HCT116 (cell line): ENCODE results near the gene URB1. TPM values are rescaled to one million over a fixed set of nuclear protein-coding genes. Genes with fewer than 3 reads are reported as not detected.

ENCODE experiments used
- ATAC-seq: fragments of 200-7000 bp; cut with Tn5 transposase; 2 replicates; pipeline ENCODE4 v1.9.1; 2020; ENCODE audit warnings: mild to moderate bottlenecking, moderate library complexity
- BruUV-seq: library from RNA; stranded (reverse); fragments of 400-500 nt; replicated peaks from 2 replicates; lab custom pipeline; 2021; lab: Mats Ljungman, UMichigan
- CTCF ChIA-PET: fragments of 300-600 bp; sonication (Branson Sonifier 250); formaldehyde crosslinking; loops from one replicate; lab custom pipeline; 2021; ENCODE audit warnings: antibody characterized with exemption; lab: Charles Lee
- POLR2A ChIA-PET: fragments of 300-600, 350-600 bp; sonication (Branson Sonifier 250); formaldehyde crosslinking; loops from one replicate; lab custom pipeline; 2021; ENCODE audit warnings: antibody characterized with exemption; lab: Charles Lee
- RAD21 ChIA-PET, 2 experiments: fragments of 300-600 bp; sonication (Branson Sonifier 250); formaldehyde crosslinking; loops; one replicate each; lab custom pipeline; 2023; ENCODE audit warnings: low total read pairs in 2 of 2; ENCODE audit not compliant: uncharacterized antibody in 2 of 2, unreplicated experiment in 2 of 2, low non-redundant PET in 1 of 2; lab: Charles Lee
- DNase-seq: peaks from one replicate; pipeline ENCODE4 v3.0.0-alpha.2; 2010; ENCODE audit warnings: low read depth, low spot score
- H2AFZ ChIP-seq: fragments of 200-600 bp; shearing (Covaris generic), sonication (generic); 2 replicates; pipeline ENCODE4 v1.6.1; 2017; ENCODE audit warnings: low read depth, mixed run types, mixed read lengths, antibody characterized with exemption, low read length; ENCODE audit not compliant: poor library complexity, severe bottlenecking
- H3K27ac ChIP-seq: 2 replicates; pipeline ENCODE4 v1.5.1; 2012; ENCODE audit warnings: low read depth, low read length
- H3K27me3 ChIP-seq: fragments of 200-600 bp; sonication (generic); 2 replicates; pipeline ENCODE4 v1.6.1; 2016; ENCODE audit warnings: mixed run types, low read length, mixed read lengths; ENCODE audit not compliant: insufficient read depth
- H3K36me3 ChIP-seq, 2 experiments: fragments of 200-500 bp in 1 of 2; fragments of 200-600 bp in 1 of 2; sonication (Bioruptor generic) in 1 of 2; sonication (generic) in 1 of 2; 2 replicates each; pipeline versions ENCODE4 v1.5.1 to v1.6.1; 2014 to 2016; ENCODE audit warnings: low read length in 2 of 2, inconsistent platforms in 1 of 2, mixed read lengths in 1 of 2, mixed run types in 1 of 2; ENCODE audit not compliant: insufficient read depth in 2 of 2, control insufficient read depth in 1 of 2
- H3K4me1 ChIP-seq, 2 experiments: fragments of 200-600 bp in 1 of 2; sonication (generic) in 1 of 2; 2 replicates each; pipeline versions ENCODE4 v1.5.1 to v1.6.1; 2012 to 2017; ENCODE audit warnings: low read length in 2 of 2, inconsistent platforms in 1 of 2, mild to moderate bottlenecking in 1 of 2, mixed read lengths in 1 of 2, mixed run types in 1 of 2, moderate library complexity in 1 of 2; ENCODE audit not compliant: insufficient read depth in 2 of 2, control insufficient read depth in 1 of 2
- H3K4me2 ChIP-seq: fragments of 200-600 bp; sonication (generic); 2 replicates; pipeline ENCODE4 v1.6.1; 2017; ENCODE audit warnings: mixed run types, low read length, mixed read lengths
- H3K4me3 ChIP-seq, 2 experiments: fragments of 200-600 bp in 1 of 2; sonication (generic) in 1 of 2; replicated peaks in 1 of 2; 2 replicates each; pipeline ENCODE4 v1.5.1; 2011 to 2016; ENCODE audit warnings: low read length in 2 of 2, control low read depth in 1 of 2, low read depth in 1 of 2, mild to moderate bottlenecking in 1 of 2, mixed read lengths in 1 of 2, mixed run types in 1 of 2
- H3K79me2 ChIP-seq: fragments of 200-600 bp; sonication (generic); 2 replicates; pipeline ENCODE4 v1.6.1; 2017; ENCODE audit warnings: mild to moderate bottlenecking, mixed run types, low read length, moderate library complexity, mixed read lengths; ENCODE audit not compliant: insufficient read depth
- H3K9ac ChIP-seq: fragments of 200-600 bp; sonication (generic); 2 replicates; pipeline ENCODE4 v1.6.1; 2016; ENCODE audit warnings: low read length, mixed read lengths
- H3K9me2 ChIP-seq: fragments of 200-600 bp; sonication (generic), shearing (Covaris generic); 2 replicates; pipeline ENCODE4 v1.6.1; 2017; ENCODE audit warnings: mixed run types, mild to moderate bottlenecking, moderate library complexity; ENCODE audit not compliant: insufficient read depth
- H3K9me3 ChIP-seq, 2 experiments: fragments of 200-500 bp in 1 of 2; fragments of 200-600 bp in 1 of 2; sonication (Bioruptor generic) in 1 of 2; sonication (generic) in 1 of 2; 2 replicates each; pipeline ENCODE4 v1.6.1; 2014 to 2017; ENCODE audit warnings: low read length in 2 of 2, mixed read lengths in 2 of 2, inconsistent platforms in 1 of 2, low read depth in 1 of 2, mild to moderate bottlenecking in 1 of 2, mixed run types in 1 of 2, moderate library complexity in 1 of 2; ENCODE audit not compliant: control insufficient read depth in 1 of 2, insufficient read depth in 1 of 2
- H4K20me1 ChIP-seq: fragments of 200-600 bp; sonication (generic), shearing (Covaris generic); 2 replicates; pipeline ENCODE4 v1.6.1; 2017; ENCODE audit warnings: mixed run types, mild to moderate bottlenecking, moderate library complexity; ENCODE audit not compliant: insufficient read depth
- ATF3 ChIP-seq: IDR thresholded peaks from 2 replicates; pipeline ENCODE4 v1.6.1; 2012
- CTCF ChIP-seq, 3 experiments: fragments of 200-600 bp in 1 of 3; sonication (generic) in 1 of 3; IDR thresholded peaks in 2 of 3; conservative IDR thresholded peaks in 1 of 3; 2 replicates each; pipeline ENCODE4 v1.5.1; 2012 to 2017; ENCODE audit warnings: low read depth in 2 of 3, low read length in 2 of 3, antibody characterized with exemption in 1 of 3, borderline replicate concordance in 1 of 3, control low read depth in 1 of 3, mild to moderate bottlenecking in 1 of 3, mixed read lengths in 1 of 3, mixed run types in 1 of 3, moderate library complexity in 1 of 3; ENCODE audit not compliant: insufficient read depth in 1 of 3
- FOSL1 ChIP-seq: IDR thresholded peaks from 2 replicates; pipeline ENCODE4 v1.6.1; 2012; ENCODE audit warnings: low read depth
- JUND ChIP-seq: IDR thresholded peaks from 2 replicates; pipeline ENCODE4 v1.6.1; 2012
- MAX ChIP-seq: IDR thresholded peaks from 2 replicates; pipeline ENCODE4 v1.6.1; 2012
- RAD21 ChIP-seq: IDR thresholded peaks from 2 replicates; pipeline ENCODE4 v1.6.1; 2012; ENCODE audit warnings: low read depth, mild to moderate bottlenecking
- YY1 ChIP-seq: IDR thresholded peaks from 2 replicates; pipeline ENCODE4 v1.6.1; 2011; ENCODE audit warnings: low read length, low read depth, moderate library complexity, mild to moderate bottlenecking; ENCODE audit not compliant: insufficient replicate concordance; ENCODE audit errors: extremely low read depth
- ZBTB33 ChIP-seq: IDR thresholded peaks from 2 replicates; pipeline ENCODE4 v1.6.1; 2011; ENCODE audit warnings: mild to moderate bottlenecking, low read length, moderate library complexity; ENCODE audit not compliant: insufficient replicate concordance; ENCODE audit errors: extremely low read depth
- ZNF274 ChIP-seq: fragments of 200-500 bp; sonication (Bioruptor generic); IDR thresholded peaks from 2 replicates; pipeline ENCODE4 v1.6.1; 2014; ENCODE audit warnings: mild to moderate bottlenecking, low read depth, low read length, inconsistent platforms
- intact Hi-C: fragments of 100-400 bp; cut with micrococcal nuclease; formaldehyde crosslinking; loops from 2 replicates; pipeline ENCODE4 v1.10.0; 2022
- total RNA-seq: library from RNA; stranded (reverse); gene quantifications from one replicate; pipeline ENCODE4 v1.2.1, GENCODE V29; 2021; ENCODE audit not compliant: unreplicated experiment

The URB1 gene
- total RNA-seq, 1 experiment from 2014 or later = 28.3 TPM

- no peaks in the 10 kb centered on the region for H3K27me3 ChIP-seq
- ATAC-seq = no peak; the same call in 1 of the 2 replicates
- no peak overlapping the region for H3K4me3 ChIP-seq
- no peak overlapping the region for H3K9ac ChIP-seq
- peaks cover 27% of the 10 kb centered on the region; the same call in 1 of the 2 replicates for H3K79me2 ChIP-seq
- BruUV-seq = no TSS peak
- H3K9me2 ChIP-seq = no peaks in the 10 kb centered on the region
- no peak overlapping the region for H2AFZ ChIP-seq
- RAD21 ChIA-PET = no interaction called here
- no peak for TF ChIP-seq FOSL1
- no peak for TF ChIP-seq ZNF274
- TF ChIP-seq MAX = no peak
- TF ChIP-seq ATF3 = no peak
- no peak for TF ChIP-seq RAD21
- TF ChIP-seq CTCF (IDR thresholded peaks at IDR 0.05 in 2 of 3, conservative IDR thresholded peaks at IDR 0.05 in 1 of 3; ENCODE audit: borderline replicate concordance in 1 of 3, insufficient read depth in 1 of 3, low read depth in 2 of 3, low read length in 2 of 3) = no peak
- no peak for TF ChIP-seq YY1
- no peak for TF ChIP-seq ZBTB33
- TF ChIP-seq JUND = no peak
- TF ChIP-seq, all 23 proteins: peak for 0
- intact Hi-C loops = no loop called here
- Histone ChIP-seq H3K36me3 (peaks cover 56 to 80% of the 10 kb centered on the region in 2 experiments), H3K9me3 (no peaks in the 10 kb centered on the region), H3K4me2 (no peak overlapping the region), H3K27ac (no peak overlapping the region), H4K20me1 (no peaks in the 10 kb centered on the region), H3K4me1 (no peaks in the 10 kb centered on the region)
- ChIA-PET CTCF (no interaction called here), POLR2A (no interaction called here)
- DNase-seq = no peak
These were observed 77.1 kb downstream of the URB1 start for GRCh38 chr21:32315511-32316281.
